Left lung (tissue), 10 donors: ENCODE data around the gene CDK9. TPM values are rescaled to one million over a fixed set of nuclear protein-coding genes. Genes with fewer than 3 reads are reported as not detected.
A peak's percentile ranks its signal among the peaks of the same experiment; 100 is the strongest.

Source experiments
- ATAC-seq: fragments of 200-7000 bp; cut with Tn5 transposase; one replicate; pipeline ENCODE4 v1.9.1; 2020; ENCODE audit warnings: moderate library complexity
- DNase-seq, 4 donors: peaks; one replicate each; pipeline ENCODE4 v3.0.0-alpha.2; 2013 to 2020
- H3K27ac ChIP-seq, 2 donors: fragments of 200-600 bp; sonication (generic) in 1 of 2; one replicate each; pipeline versions ENCODE4 v1.5.0 to v1.8.0; 2020 to 2021
- H3K27me3 ChIP-seq, 2 donors: fragments of 200-600 bp; sonication (generic) in 1 of 2; one replicate each; pipeline versions ENCODE4 v1.5.0 to v1.8.0; 2020 to 2021
- H3K36me3 ChIP-seq, 2 donors: fragments of 200-600 bp; sonication (generic) in 1 of 2; one replicate each; pipeline versions ENCODE4 v1.5.0 to v1.8.0; 2020 to 2021
- H3K4me1 ChIP-seq, 2 donors: fragments of 200-600 bp; one replicate each; pipeline ENCODE4 v1.8.0; 2021
- H3K4me3 ChIP-seq, 2 donors: fragments of 200-600 bp; sonication (generic) in 1 of 2; one replicate each; pipeline versions ENCODE4 v1.5.0 to v1.8.0; 2020 to 2021; ENCODE audit warnings: mild to moderate bottlenecking in 1 of 2
- H3K9me3 ChIP-seq, 2 donors: fragments of 200-600 bp; sonication (generic) in 1 of 2; one replicate each; pipeline versions ENCODE4 v1.5.0 to v1.8.0; 2020 to 2021
- CTCF ChIP-seq, 2 donors: fragments of 200-600 bp; sonication (generic) in 1 of 2; IDR thresholded peaks; one replicate each; pipeline versions ENCODE4 v1.5.0 to v1.8.0; 2021; ENCODE audit warnings: antibody characterized with exemption in 2 of 2
- intact Hi-C, 2 donors: fragments of 100-400 bp; cut with DNase I; formaldehyde crosslinking; loops; one replicate each; pipeline versions ENCODE4 v1.11.2 to v1.14.2; 2022
- polyA plus RNA-seq, 6 donors: library from polyadenylated mRNA; unstranded; fragments of 120-200 nt; gene quantifications; one replicate each; pipeline ENCODE4 v1.2.1, GENCODE V29; 2013; ENCODE audit not compliant: insufficient read length in 6 of 6
- total RNA-seq, 2 donors: library from RNA; stranded (reverse); fragmentation: NEBNext Ultra II Directional; extraction: Animal tissue kit (Norgen Biotek cat#: 25700); gene quantifications; one replicate each; pipeline ENCODE4 v1.2.1, GENCODE V29; 2021
- donor health status: DM: no; HTN: yes; CAD: no.
- donor health status: DM: no; HTN: no; CAD: no.

The CDK9 gene
- total and polyA plus RNA-seq, 8 donors = 56.0 to 83.4 (median 62.0) TPM

- DNase-seq = peak in 1 of 4 donors; percentile 45
- H3K27ac ChIP-seq = no peak overlapping the region
- peaks cover 16 to 37% of the 10 kb centered on the region in 2 donors for H3K4me1 ChIP-seq
- peaks cover 0 to 76% of the 10 kb centered on the region in 2 donors for H3K36me3 ChIP-seq
- no peaks in the 10 kb centered on the region for H3K9me3 ChIP-seq
- no peak overlapping the region for H3K4me3 ChIP-seq
- ATAC-seq = no peak
- H3K27me3 ChIP-seq = no peaks in the 10 kb centered on the region
- intact Hi-C loops = no loop called here
- TF ChIP-seq CTCF (IDR thresholded peaks at IDR 0.05) = no peak
Observed at GRCh38 chr9:127806871-127807270, 21.0 kb downstream of the CDK9 start.

- Histone ChIP-seq H3K36me3 (peaks cover 0 to 92% of the 10 kb centered on the region in 2 donors), H3K27ac (no peak overlapping the region), H3K4me1 (peaks cover 9 to 26% of the 10 kb centered on the region in 2 donors), H3K9me3 (no peaks in the 10 kb centered on the region), H3K27me3 (no peaks in the 10 kb centered on the region), H3K4me3 (no peak overlapping the region)
- TF ChIP-seq CTCF (IDR thresholded peaks at IDR 0.05) = no peak
- no peak for DNase-seq
- intact Hi-C loops = no loop called here
- no peak for ATAC-seq
Observed at GRCh38 chr9:127808347-127809001, 22.6 kb downstream of the CDK9 start.

GRCh38 chr9:127809002-127809539 is 23.2 kb downstream of the CDK9 start:
- Histone ChIP-seq H3K4me1 (peaks cover 3 to 20% of the 10 kb centered on the region in 2 donors), H3K27ac (no peak overlapping the region), H3K36me3 (peaks cover 0 to 97% of the 10 kb centered on the region in 2 donors), H3K27me3 (no peaks in the 10 kb centered on the region), H3K9me3 (no peaks in the 10 kb centered on the region), H3K4me3 (no peak overlapping the region)
- TF ChIP-seq CTCF (IDR thresholded peaks at IDR 0.05) = no peak
- ATAC-seq (no peak), DNase-seq (no peak)
- intact Hi-C loops = no loop called here

- Histone ChIP-seq H3K36me3 (peaks cover 0 to 97% of the 10 kb centered on the region in 2 donors), H3K27ac (no peak overlapping the region), H3K4me1 (peaks cover 0 to 14% of the 10 kb centered on the region in 2 donors), H3K9me3 (no peaks in the 10 kb centered on the region), H3K27me3 (no peaks in the 10 kb centered on the region), H3K4me3 (no peak overlapping the region)
- DNase-seq = peak in 1 of 4 donors; percentile 83
- ATAC-seq = peak; percentile 68
- TF ChIP-seq CTCF (IDR thresholded peaks at IDR 0.05) = no peak
- intact Hi-C loops = no loop called here
Observed at GRCh38 chr9:127809540-127810377, 23.9 kb downstream of the CDK9 start.
